Caki2 (cell line): ENCODE results near the gene KDM4C. TPM values are rescaled to one million over a fixed set of nuclear protein-coding genes. Genes with fewer than 3 reads are reported as not detected.
A peak's percentile ranks its signal among the peaks of the same experiment; 100 is the strongest.
"Not testable (repeated sequence)": the region's sequence is repeated elsewhere in the genome, so short reads cannot be mapped to it uniquely, and the experiment has no call there.

Source experiments
- DNase-seq: peaks from one replicate; pipeline ENCODE4 v3.0.0-alpha.2; 2015; ENCODE audit warnings: low read depth
- in situ Hi-C: cut with HindIII; loops from 2 replicates; pipeline ENCODE4 v1.10.0; 2016; ENCODE audit warnings: low sequenced_read_pairs, low pct_unique_long_range_greater_than_20kb, mixed read lengths
- total RNA-seq: library from RNA; depleted of rRNA; stranded (reverse); fragments of >200 nt; shearing (Covaris generic); gene quantifications from 2 replicates; pipeline ENCODE4 v1.2.3, GENCODE V29; 2014; ENCODE audit warnings: low replicate concordance

Gene KDM4C
- total RNA-seq, 1 experiment from 2014 or later, result 9.2 TPM

DNA sequence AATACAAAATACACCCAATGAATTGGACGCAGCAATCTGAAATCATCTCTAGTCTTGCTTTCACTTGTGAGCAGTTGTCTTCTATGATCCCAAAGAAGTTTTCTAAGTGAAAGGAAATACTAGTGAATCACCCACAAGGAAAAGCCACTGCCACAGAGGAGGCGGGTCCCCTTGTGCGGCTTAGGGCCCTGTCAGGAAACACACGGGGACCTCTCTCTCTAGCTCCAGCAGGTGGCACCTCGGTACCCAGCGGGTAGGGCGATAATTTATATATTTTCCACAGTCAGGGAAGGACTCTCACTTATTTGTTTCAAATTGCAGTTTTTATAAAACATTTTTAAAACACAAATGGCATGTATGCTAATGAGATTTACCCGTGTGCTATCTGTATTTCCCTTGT, 417.1 kb downstream of the KDM4C start:
- peak; percentile 2 for DNase-seq
- in situ Hi-C loops, result no loop called here

- in situ Hi-C loops, result no loop called here
- DNase-seq, result no peak
Observed at GRCh38 chr9:7176561-7176960, 418.8 kb downstream of the KDM4C start.

DNA sequence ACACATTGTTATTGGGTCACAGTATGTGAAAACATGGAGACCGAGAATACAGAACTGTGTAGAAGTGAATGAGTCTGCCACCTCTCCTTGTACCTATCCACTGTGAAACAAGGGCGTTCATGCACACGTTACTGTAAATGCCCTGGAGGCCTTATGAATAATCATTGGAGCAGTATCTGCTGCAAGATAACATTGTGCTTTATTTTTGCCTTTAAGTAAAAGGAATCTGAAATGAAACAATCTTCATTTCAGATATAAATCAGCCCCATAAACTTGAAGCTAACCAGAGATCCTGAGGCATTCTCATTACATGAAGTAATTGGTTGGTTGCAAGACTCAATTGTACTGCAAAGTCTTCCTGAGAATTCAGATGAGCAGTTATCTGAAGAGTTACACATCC, 419.6 kb downstream of the KDM4C start:
- no peak for DNase-seq
- in situ Hi-C loops, result no loop called here

GRCh38 chr9:7178729-7179128, 421.0 kb downstream of the KDM4C start:
- in situ Hi-C loops, result no loop called here
- DNase-seq, result no peak

GRCh38 chr9:7180247-7180646, 422.5 kb downstream of the KDM4C start:
- no peak for DNase-seq
- in situ Hi-C loops, result no loop called here

DNA sequence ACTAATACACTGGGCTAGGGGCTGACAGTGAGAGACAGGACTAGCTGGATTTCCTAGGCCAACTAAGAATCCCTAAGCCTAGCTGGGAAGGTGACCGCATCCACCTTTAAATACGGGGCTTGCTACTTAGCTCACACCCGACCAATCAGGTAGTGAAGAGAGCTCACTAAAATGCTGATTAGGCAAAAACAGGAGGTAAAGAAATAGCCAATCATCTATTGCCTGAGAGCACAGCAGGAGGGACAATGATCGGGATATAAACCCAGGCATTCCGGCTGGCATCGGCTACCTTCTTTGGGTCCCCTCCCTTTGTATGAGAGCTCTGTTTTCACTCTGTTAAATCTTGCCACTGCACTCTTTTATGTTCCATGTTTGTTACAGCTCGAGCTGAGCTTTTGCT, 425.4 kb downstream of the KDM4C start:
- in situ Hi-C loops, DNase-seq: not testable (repeated sequence)

DNA sequence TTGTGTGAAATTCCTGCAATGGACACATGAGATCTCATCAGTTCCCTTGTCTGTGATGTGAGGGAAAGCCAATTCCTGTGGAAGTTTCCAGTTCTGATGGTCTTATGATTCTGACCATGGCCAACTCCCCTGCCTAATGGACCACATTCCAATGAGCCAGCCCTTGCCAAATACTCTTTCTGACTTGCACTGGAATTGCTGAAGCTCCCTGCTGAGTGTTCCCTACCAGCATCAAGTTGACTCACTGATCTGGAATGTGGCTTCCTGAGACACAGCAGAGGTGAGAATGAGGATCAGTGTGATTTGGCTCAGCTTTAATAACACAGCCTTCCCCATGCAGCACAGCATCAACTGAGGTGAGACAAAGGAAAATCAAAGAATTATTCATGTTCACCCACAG, 427.8 kb downstream of the KDM4C start:
- DNase-seq, result peak; percentile 78
- in situ Hi-C loops, result no loop called here

DNA sequence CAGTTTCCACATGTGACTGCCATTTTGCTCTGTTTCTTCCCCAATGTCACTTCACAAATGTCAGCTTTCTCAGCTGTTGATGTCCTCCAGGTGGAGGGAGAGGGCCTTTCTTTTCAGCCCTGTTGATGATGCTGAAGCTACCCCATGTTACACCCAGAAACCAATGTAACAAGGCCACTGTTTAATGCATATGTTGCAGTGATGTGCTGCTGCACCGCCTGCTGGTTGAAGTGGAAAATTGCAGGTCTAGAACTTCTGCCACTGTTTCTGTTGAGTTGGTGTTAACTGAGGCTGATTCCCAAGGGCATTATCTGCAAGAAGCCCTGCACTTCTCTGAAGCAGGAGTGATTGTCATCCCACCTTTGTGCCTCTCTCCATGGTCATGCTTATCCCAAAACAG, 428.4 kb downstream of the KDM4C start:
- in situ Hi-C loops, result no loop called here
- no peak for DNase-seq

GRCh38 chr9:7192266-7192665, 434.5 kb downstream of the KDM4C start:
- in situ Hi-C loops, result no loop called here
- DNase-seq, result no peak

GRCh38 chr9:7195526-7195925, 437.8 kb downstream of the KDM4C start:
- DNase-seq, result no peak
- in situ Hi-C loops, result no loop called here

DNA sequence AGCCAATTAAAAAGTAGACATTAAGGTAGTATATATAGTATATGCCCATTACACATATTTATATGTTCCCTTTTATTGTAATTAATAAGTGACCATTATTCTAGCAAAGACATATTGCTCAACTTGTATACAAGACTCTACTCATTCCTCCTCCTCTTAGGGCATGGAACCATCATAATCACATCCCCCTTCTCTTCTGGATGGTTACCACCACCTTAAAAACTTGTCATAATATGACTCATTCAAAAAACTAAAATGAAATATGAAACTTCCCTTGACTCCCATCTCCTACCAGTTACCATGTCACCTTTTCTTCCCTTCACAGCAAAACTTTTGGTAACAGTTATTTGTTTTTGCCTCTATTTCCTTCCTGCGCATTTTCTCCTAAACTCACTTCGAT, 438.7 kb downstream of the KDM4C start:
- in situ Hi-C loops, result no loop called here

GRCh38 chr9:7201196-7201595, 443.4 kb downstream of the KDM4C start:
- in situ Hi-C loops, result no loop called here
- DNase-seq, result no peak

More for the DNA sequence above, 438.7 kb downstream of the KDM4C start:
- DNase-seq, result no peak

DNA sequence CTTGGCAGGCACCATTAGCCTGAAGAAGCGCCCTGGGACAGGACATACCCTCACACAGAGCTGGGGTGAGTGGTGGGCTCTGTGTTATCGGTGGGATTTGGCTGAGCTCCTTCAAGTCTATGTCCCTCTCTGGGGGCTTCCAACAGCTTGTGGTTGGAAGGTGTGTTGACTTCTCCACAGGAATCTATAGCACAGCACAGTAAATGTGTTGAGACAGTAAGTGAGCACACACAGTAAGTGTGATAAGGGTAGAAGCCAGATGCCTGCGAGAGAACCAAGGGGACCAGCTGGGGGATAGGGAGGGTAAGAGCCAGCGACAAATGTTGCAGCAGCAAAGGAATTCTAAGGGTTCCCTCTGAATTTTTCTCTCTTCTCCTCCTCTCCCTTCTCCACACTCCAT, 448.0 kb downstream of the KDM4C start:
- in situ Hi-C loops, result no loop called here
- DNase-seq, result no peak

DNA sequence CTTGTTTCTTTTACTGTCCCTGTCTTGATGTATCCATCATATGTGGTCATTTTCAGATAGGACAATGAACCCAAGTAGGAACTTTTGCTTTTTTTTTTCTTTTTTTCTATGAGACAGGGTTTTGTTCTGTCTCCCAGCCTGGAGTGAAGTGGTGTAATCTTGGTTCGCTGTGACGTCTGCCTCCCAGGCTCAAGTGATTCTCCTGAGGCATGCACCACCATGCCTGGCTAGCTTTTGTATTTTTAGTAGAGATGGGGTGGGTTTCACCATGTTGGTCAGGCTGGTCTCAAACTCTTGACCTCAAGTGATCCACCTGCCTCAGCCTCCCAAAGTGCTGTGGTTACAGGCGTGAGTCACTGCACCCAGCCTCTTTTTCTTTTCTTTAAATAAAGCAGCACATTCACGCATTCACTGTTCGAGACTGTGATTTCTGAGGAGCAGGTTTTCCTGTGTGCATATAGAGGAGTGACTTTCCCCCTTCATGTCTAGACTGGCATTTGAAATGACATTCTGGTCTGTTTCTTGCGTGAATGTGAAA, 448.5 kb downstream of the KDM4C start:
- in situ Hi-C loops, result no loop called here
- DNase-seq, result no peak

GRCh38 chr9:7209016-7209715, 451.4 kb downstream of the KDM4C start:
- DNase-seq, result no peak
- in situ Hi-C loops, result no loop called here

DNA sequence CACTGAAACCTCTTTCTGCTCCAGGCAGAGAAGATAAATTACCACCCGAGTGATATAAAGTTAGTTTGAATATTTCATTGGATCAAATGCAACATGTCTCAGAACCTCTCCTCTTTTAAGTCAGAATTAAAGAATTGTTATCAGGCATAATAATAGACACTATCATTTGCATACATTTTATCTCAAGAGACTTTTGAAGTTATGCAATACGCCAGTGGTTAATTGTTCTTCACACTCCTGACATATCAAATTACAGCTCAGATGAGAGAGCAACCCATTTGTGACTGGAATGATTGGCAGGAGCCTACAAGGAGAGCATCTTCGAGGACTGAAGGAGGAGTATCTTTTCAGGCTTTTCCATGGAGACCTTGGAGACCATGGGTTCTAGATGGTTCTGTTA, 452.2 kb downstream of the KDM4C start:
- in situ Hi-C loops, result no loop called here
- no peak for DNase-seq

- in situ Hi-C loops, result no loop called here
Observed at GRCh38 chr9:7210854-7211637, 453.3 kb downstream of the KDM4C start.

DNA sequence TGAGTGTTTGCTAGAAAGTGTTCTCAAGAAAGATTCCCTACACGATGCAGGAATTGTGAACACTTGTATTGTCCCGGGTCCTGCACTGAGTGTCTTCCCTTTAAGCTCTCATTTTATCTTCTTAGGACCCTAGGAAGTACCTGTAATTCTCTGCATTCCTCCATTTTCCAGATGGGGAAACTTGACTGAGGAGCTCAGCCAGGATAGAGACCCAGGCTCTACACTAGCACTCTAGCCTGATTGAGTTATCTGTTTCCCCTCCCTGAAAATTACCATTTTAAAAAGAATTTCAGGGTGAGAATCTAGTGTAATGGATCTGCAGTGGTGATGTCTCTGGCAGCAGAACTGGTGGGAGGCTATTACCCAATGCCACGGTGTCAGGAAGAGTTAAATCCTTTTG, 453.9 kb downstream of the KDM4C start:
- DNase-seq, result no peak
- in situ Hi-C loops, result no loop called here

More at GRCh38 chr9:7210854-7211637, 453.3 kb downstream of the KDM4C start:
- DNase-seq, result no peak

GRCh38 chr9:7212101-7212500, 454.3 kb downstream of the KDM4C start:
- no peak for DNase-seq
- in situ Hi-C loops, result no loop called here
